Measurements from ENCODE around the gene FSIP1.

FSIP1 gene

DNA sequence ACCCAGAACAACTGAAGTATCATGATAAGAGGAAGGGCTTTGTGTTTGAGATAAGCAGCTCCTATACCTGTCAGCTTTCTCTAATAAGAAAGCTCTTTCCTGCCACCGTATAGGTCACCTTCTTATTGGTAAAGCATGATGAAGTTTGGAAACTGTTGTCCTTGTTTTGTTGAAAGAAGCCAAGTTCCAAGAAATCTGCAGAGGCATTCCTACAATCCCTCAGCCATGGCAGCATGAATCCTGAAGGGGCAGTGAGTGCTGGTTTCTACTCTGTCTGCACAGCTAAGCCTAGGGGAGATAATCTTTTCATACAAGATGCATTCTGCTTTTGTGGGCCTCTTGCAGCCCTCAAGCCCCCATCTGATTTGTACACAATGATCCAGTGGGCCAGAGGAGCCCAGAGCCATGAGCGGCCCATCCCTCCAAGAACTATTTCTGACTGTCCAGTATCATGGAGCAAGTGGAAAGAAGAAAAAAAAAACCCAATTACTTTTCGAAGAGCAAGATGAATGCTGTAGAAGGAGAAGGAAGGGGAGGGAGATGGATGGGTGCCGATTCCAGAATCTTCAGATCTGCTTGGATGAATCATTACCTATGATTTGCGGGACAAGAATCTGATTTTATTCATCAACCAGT, 203.7 kb downstream of the FSIP1 start:
- DNase-seq (ENCODE audit: low spot score) = no peak
- TF ChIP-seq, protein P1, sequence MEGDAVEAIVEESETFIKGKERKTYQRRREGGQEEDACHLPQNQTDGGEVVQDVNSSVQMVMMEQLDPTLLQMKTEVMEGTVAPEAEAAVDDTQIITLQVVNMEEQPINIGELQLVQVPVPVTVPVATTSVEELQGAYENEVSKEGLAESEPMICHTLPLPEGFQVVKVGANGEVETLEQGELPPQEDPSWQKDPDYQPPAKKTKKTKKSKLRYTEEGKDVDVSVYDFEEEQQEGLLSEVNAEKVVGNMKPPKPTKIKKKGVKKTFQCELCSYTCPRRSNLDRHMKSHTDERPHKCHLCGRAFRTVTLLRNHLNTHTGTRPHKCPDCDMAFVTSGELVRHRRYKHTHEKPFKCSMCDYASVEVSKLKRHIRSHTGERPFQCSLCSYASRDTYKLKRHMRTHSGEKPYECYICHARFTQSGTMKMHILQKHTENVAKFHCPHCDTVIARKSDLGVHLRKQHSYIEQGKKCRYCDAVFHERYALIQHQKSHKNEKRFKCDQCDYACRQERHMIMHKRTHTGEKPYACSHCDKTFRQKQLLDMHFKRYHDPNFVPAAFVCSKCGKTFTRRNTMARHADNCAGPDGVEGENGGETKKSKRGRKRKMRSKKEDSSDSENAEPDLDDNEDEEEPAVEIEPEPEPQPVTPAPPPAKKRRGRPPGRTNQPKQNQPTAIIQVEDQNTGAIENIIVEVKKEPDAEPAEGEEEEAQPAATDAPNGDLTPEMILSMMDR (IDR thresholded peaks at IDR 0.05; ENCODE audit: extremely low read depth, missing control alignments) = no peak

DNA sequence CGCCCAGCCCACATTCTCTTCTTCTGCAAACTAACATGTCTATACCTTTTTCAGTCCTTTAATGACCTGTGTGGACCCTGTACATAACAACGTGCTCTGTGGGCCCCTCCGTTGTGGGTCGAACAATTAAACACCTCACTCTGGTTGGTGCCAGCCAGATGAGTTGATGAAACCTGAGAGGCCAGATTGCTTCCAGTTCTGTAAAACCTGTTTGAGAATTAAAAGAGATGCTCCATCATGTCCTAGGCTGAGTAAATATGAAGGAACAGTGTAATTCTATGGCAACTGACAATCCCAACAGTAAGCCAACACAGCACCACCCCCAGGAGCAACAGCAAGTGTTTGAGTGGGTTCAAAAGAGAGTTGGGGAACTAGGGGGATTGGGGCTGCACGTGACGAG, 207.5 kb downstream of the FSIP1 start:
- DNase-seq (ENCODE audit: low spot score) = no peak
- TF ChIP-seq, protein P1 (IDR thresholded peaks at IDR 0.05; ENCODE audit: extremely low read depth, missing control alignments) = no peak

DNA sequence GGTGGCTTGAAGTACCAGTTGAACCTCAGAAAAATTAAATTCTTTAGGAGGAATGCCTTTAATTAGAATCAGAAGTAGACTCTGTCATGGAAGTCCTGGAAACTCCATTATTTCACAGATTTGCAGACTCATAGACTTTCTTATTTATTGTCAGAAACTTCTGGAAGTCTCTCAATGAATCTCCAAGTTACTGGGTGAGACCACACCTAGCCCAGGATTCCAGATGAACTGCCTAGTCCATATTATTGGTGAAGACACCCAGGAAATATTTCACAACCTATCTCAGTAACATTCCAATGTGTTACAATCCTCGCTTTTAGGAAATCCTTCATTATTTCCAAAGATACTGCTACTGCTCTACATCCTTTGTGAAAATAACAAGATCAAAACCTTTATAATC, 208.2 kb downstream of the FSIP1 start:
- DNase-seq (ENCODE audit: low spot score) = no peak
- TF ChIP-seq, protein P1 (IDR thresholded peaks at IDR 0.05; ENCODE audit: extremely low read depth, missing control alignments) = no peak

DNA sequence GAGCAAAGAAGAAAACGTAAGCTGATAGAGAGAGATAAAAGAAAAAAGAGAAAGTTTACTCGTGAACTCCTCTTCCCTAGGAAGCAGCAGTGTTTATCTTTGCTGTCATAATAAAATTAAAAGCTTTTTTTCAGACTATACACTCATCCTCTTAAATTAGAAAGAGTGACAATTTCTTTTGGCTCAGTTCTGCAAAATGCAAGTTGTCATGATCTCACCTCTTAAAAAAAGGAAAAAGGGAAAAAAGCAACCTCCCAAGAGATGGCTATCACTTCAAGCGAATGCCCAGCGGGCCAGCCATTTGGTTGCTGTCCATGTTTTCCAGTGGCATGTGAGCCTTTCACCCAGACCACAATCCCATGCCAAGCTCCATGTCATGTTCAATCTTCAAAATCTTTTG, 208.8 kb downstream of the FSIP1 start:
- DNase-seq (ENCODE audit: low spot score) = no peak
- TF ChIP-seq, protein P1 (IDR thresholded peaks at IDR 0.05; ENCODE audit: extremely low read depth, missing control alignments) = no peak

DNA sequence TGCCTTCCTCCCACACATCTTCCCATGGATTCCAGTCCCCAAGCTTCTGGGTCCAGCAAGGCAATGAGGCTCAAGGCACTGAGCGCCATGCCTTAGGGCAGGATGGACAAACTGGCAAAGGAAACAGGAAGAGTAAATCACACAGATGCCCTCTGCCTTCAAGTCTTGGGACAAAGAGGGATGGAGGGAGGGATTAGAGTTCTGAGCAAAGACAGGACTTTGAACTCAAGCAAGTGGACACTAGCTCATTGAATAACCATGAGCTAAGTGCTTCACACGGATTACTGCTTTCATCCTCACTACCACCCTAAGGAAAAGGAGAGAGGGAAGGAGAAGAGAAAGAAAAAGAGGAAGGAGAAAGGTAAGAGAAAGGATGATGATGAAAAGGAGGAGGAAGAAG, 209.4 kb downstream of the FSIP1 start:
- TF ChIP-seq, protein P1 (IDR thresholded peaks at IDR 0.05; ENCODE audit: extremely low read depth, missing control alignments) = no peak
- no peak for DNase-seq (ENCODE audit: low spot score)

DNA sequence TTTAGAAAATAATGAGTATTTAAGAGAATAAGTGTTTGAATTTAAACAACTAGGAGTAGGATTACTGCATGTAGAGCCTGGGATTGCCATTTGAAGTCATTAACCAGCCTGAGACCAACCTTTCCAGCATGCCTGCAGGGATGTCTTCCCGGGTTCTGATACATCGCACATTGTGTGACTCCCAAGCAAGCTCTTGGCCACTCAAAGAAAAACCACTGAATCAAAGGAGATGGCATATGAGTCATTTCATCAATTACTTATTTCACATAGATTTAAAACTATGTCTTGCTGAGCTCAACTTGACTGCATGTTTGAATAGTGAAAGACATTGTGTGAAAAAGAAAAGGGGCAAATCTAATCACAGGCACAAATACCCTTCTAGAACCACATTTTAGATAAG, 216.8 kb downstream of the FSIP1 start:
- TF ChIP-seq, protein P1 (IDR thresholded peaks at IDR 0.05; ENCODE audit: extremely low read depth, missing control alignments) = no peak
- no peak for DNase-seq (ENCODE audit: low spot score)

DNA sequence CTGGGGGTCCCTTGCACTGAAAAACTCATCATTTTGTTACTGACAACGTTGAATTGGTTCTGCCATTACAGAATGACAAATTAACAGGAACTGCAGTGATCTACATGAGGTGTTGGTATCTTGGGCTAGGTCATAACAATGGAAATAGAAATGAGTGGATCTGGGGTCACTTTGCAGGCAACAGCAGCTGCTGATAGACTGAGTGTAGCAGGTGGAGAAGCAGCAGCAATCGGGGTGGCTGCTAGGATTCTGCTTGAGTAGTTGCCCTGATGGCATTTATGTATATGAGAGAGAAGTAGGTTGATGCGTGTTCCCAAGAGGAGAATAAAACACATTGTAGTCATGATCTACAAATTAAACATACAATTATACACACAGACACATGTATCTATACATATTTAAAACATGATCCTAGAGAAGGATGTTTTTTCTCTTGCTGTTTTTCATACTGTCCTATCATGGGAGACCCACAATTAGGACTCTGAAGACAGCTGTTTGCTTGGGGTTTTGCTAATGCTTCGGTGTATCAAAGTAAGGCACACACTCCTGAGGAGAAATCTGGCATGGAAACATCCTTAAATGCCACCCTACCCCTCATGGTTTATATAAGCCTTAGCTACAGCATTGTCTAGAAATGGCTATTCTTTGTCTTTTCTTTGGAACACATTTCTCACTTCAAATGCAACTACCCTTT, 217.5 kb downstream of the FSIP1 start:
- DNase-seq (ENCODE audit: low spot score) = no peak
- TF ChIP-seq, protein P1 (IDR thresholded peaks at IDR 0.05; ENCODE audit: extremely low read depth, missing control alignments) = no peak
